Endothelial cell (in vitro differentiated cells): ENCODE measurements around the gene CCSER1. TPM values are rescaled to one million over a fixed set of nuclear protein-coding genes. Genes with fewer than 3 reads are reported as not detected.

Experiments
- DNase-seq: peaks from one replicate; pipeline ENCODE4 v3.0.0; 2021; ENCODE audit warnings: low spot score
- H3K27ac Mint-ChIP-seq: one replicate; pipeline ENCODE4 v1.8.0; 2021; ENCODE audit warnings: mixed read lengths, inconsistent platforms; ENCODE audit not compliant: unreplicated experiment
- H3K27me3 Mint-ChIP-seq: one replicate; pipeline ENCODE4 v1.8.0; 2021; ENCODE audit warnings: mild to moderate bottlenecking, moderate library complexity, mixed read lengths, inconsistent platforms; ENCODE audit not compliant: unreplicated experiment
- H3K36me3 Mint-ChIP-seq: one replicate; pipeline ENCODE4 v1.8.0; 2021; ENCODE audit warnings: mild to moderate bottlenecking, low read depth, mixed read lengths, inconsistent platforms; ENCODE audit not compliant: unreplicated experiment
- H3K4me1 Mint-ChIP-seq: one replicate; pipeline ENCODE4 v1.8.0; 2021; ENCODE audit warnings: mild to moderate bottlenecking, mixed read lengths, inconsistent platforms; ENCODE audit not compliant: unreplicated experiment
- H3K4me3 Mint-ChIP-seq: one replicate; pipeline ENCODE4 v1.8.0; 2021; ENCODE audit warnings: mild to moderate bottlenecking, mixed read lengths, inconsistent platforms; ENCODE audit not compliant: unreplicated experiment
- H3K9me3 Mint-ChIP-seq: one replicate; pipeline ENCODE4 v1.8.0; 2021; ENCODE audit warnings: mixed read lengths, inconsistent platforms; ENCODE audit not compliant: unreplicated experiment
- total RNA-seq: library from RNA; stranded (reverse); fragmentation: NEBNext Ultra II Directional; extraction: Animal tissue kit (Norgen Biotek cat#: 25700); gene quantifications from one replicate; pipeline ENCODE4 v1.2.1, GENCODE V29; 2021; ENCODE audit not compliant: unreplicated experiment
- TF ChIP-seq, protein P1 (sequence below): fragments of 200-600 bp; sonication (generic); IDR thresholded peaks from one replicate; pipeline ENCODE4 v1.5.0; 2021; ENCODE audit warnings: antibody characterized with exemption; ENCODE audit not compliant: unreplicated experiment

The CCSER1 gene
- total RNA-seq, 1 donor from 2014 or later, result 3.0 TPM

- no peak for DNase-seq
- no peaks in the 10 kb centered on the region for H3K27me3 Mint-ChIP-seq
- TF ChIP-seq, protein P1, sequence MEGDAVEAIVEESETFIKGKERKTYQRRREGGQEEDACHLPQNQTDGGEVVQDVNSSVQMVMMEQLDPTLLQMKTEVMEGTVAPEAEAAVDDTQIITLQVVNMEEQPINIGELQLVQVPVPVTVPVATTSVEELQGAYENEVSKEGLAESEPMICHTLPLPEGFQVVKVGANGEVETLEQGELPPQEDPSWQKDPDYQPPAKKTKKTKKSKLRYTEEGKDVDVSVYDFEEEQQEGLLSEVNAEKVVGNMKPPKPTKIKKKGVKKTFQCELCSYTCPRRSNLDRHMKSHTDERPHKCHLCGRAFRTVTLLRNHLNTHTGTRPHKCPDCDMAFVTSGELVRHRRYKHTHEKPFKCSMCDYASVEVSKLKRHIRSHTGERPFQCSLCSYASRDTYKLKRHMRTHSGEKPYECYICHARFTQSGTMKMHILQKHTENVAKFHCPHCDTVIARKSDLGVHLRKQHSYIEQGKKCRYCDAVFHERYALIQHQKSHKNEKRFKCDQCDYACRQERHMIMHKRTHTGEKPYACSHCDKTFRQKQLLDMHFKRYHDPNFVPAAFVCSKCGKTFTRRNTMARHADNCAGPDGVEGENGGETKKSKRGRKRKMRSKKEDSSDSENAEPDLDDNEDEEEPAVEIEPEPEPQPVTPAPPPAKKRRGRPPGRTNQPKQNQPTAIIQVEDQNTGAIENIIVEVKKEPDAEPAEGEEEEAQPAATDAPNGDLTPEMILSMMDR, result no peak
- no peaks in the 10 kb centered on the region for H3K36me3 Mint-ChIP-seq
- no peak overlapping the region for H3K27ac Mint-ChIP-seq
- H3K9me3 Mint-ChIP-seq, result no peaks in the 10 kb centered on the region
- no peak overlapping the region for H3K4me3 Mint-ChIP-seq
- H3K4me1 Mint-ChIP-seq, result no peaks in the 10 kb centered on the region
Observed at GRCh38 chr4:90994851-90995574, 867.8 kb downstream of the CCSER1 start.

DNA sequence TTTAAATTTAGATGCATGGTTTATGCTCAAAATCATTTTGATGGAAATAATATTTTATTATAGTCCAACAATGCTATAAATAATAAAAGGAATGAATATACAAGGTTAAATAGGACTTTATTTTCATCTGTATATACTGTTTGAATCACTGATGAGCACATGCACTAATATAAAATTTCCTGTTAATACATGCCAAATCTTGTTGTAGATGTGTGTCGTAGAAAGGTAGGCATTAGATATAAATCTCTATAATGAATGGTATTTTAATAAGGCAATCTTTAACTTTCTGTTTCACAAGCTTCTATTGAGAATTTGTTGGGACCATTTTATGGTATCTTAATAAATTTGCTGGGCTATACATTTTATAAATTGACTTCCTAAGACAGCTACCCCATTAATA is 868.8 kb downstream of the CCSER1 start:
- TF ChIP-seq, protein P1, result no peak
- Mint-ChIP-seq H3K27me3 (no peaks in the 10 kb centered on the region), H3K27ac (no peak overlapping the region), H3K36me3 (no peaks in the 10 kb centered on the region), H3K9me3 (no peaks in the 10 kb centered on the region), H3K4me3 (no peak overlapping the region), H3K4me1 (no peaks in the 10 kb centered on the region)
- no peak for DNase-seq

DNA sequence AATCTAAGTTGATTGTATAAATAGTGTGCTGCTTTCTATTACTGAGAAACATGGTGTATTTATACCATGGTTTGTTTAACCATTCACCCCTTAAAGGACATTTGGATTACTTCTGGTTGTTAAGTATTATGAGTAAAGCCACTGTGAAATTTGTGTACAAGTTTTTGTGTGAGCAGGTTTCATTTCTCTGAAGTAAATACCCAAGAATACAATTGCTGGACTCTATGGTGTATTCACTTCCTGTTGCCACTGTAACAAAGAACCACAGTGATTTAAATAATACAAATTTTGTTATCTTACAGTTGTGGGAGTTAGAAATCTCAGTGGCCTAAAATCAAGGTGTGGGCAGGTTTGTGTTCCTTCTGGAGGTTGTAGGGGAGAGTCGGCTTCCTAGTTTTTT is 869.6 kb downstream of the CCSER1 start:
- H3K9me3 Mint-ChIP-seq, result no peaks in the 10 kb centered on the region
- no peak overlapping the region for H3K4me3 Mint-ChIP-seq
- no peaks in the 10 kb centered on the region for H3K36me3 Mint-ChIP-seq
- no peak for DNase-seq
- H3K27ac Mint-ChIP-seq, result no peak overlapping the region
- H3K4me1 Mint-ChIP-seq, result no peaks in the 10 kb centered on the region
- TF ChIP-seq, protein P1, result no peak
- H3K27me3 Mint-ChIP-seq, result no peaks in the 10 kb centered on the region

DNA sequence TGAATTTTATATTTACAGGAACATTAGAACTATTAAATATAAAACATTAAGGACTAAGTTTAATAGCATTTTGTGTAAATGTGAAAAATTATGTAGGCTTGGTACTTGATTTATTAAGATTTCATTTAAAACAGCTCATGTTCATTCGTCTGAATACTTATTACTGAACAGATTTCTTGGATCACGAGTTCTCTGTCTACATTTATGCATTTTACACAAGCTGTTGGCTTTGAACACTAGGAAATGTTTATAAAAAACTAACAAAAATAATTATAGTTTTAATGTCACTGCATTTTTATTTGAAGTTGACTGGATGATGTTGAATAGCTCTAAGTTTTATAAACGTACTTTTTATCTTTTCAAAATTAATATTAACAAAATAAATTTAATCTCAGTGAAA is 888.7 kb downstream of the CCSER1 start:
- H3K9me3 Mint-ChIP-seq, result no peaks in the 10 kb centered on the region
- DNase-seq, result no peak
- H3K4me1 Mint-ChIP-seq, result no peaks in the 10 kb centered on the region
- H3K36me3 Mint-ChIP-seq, result no peaks in the 10 kb centered on the region
- no peak overlapping the region for H3K27ac Mint-ChIP-seq
- TF ChIP-seq, protein P1, result no peak
- no peak overlapping the region for H3K4me3 Mint-ChIP-seq
- no peaks in the 10 kb centered on the region for H3K27me3 Mint-ChIP-seq

- no peaks in the 10 kb centered on the region for H3K36me3 Mint-ChIP-seq
- no peaks in the 10 kb centered on the region for H3K27me3 Mint-ChIP-seq
- H3K27ac Mint-ChIP-seq, result no peak overlapping the region
- H3K4me1 Mint-ChIP-seq, result no peaks in the 10 kb centered on the region
- H3K9me3 Mint-ChIP-seq, result no peaks in the 10 kb centered on the region
- no peak for DNase-seq
- TF ChIP-seq, protein P1, result no peak
- no peak overlapping the region for H3K4me3 Mint-ChIP-seq
Observed at GRCh38 chr4:91019513-91019912, 892.3 kb downstream of the CCSER1 start.
